Activated CD8-positive, alpha-beta T cell treated with anti-CD3 and anti-CD28 coated beads, Interleukin-2, amount 10 ng/mL, durations not matched to agents 7 days and 5 days (primary cell): ENCODE results near the gene EME2. TPM values are rescaled to one million over a fixed set of nuclear protein-coding genes. Genes with fewer than 3 reads are reported as not detected.
"Not testable (repeated sequence)": the region's sequence is repeated elsewhere in the genome, so short reads cannot be mapped to it uniquely, and the experiment has no call there.

Experiments
- ATAC-seq: fragments of 150-1000 bp; cut with Tn5 transposase; one replicate; pipeline ENCODE4 v1.10.0; 2021; ENCODE audit warnings: moderate library complexity
- CTCF ChIA-PET: fragments of 350-600 bp; sonication (Branson Sonifier 250); formaldehyde crosslinking; loops from one replicate; lab custom pipeline; 2021; ENCODE audit warnings: antibody characterized with exemption; lab: Charles Lee
- POLR2A ChIA-PET: fragments of 350-600 bp; sonication (Branson Sonifier 250); formaldehyde crosslinking; loops from one replicate; lab custom pipeline; 2021; ENCODE audit warnings: antibody characterized with exemption; lab: Charles Lee
- DNase-seq: peaks from one replicate; pipeline ENCODE4 v3.0.0-alpha.2; 2020
- H3K27ac Mint-ChIP-seq: one replicate; pipeline ENCODE4 v1.8.0; 2021; ENCODE audit warnings: mild to moderate bottlenecking, mixed read lengths
- H3K27me3 Mint-ChIP-seq: one replicate; pipeline ENCODE4 v1.8.0; 2021; ENCODE audit warnings: low read depth, mixed read lengths
- H3K36me3 Mint-ChIP-seq: one replicate; pipeline ENCODE4 v1.8.0; 2021; ENCODE audit warnings: low read depth, mixed read lengths
- H3K4me1 Mint-ChIP-seq: one replicate; pipeline ENCODE4 v1.8.0; 2021; ENCODE audit warnings: low read depth, mixed read lengths
- H3K4me3 Mint-ChIP-seq: one replicate; pipeline ENCODE4 v1.8.0; 2021; ENCODE audit warnings: mild to moderate bottlenecking, mixed read lengths
- H3K9me3 Mint-ChIP-seq: one replicate; pipeline ENCODE4 v1.8.0; 2022; ENCODE audit warnings: mixed read lengths; ENCODE audit not compliant: insufficient read depth
- total RNA-seq, 2 experiments: library from RNA; stranded (reverse); gene quantifications; one replicate each; pipeline ENCODE4 v1.2.3, GENCODE V29; 2021

Gene EME2
- total RNA-seq, 2 experiments from 2014 or later, result 31.8 to 32.0 TPM

DNA sequence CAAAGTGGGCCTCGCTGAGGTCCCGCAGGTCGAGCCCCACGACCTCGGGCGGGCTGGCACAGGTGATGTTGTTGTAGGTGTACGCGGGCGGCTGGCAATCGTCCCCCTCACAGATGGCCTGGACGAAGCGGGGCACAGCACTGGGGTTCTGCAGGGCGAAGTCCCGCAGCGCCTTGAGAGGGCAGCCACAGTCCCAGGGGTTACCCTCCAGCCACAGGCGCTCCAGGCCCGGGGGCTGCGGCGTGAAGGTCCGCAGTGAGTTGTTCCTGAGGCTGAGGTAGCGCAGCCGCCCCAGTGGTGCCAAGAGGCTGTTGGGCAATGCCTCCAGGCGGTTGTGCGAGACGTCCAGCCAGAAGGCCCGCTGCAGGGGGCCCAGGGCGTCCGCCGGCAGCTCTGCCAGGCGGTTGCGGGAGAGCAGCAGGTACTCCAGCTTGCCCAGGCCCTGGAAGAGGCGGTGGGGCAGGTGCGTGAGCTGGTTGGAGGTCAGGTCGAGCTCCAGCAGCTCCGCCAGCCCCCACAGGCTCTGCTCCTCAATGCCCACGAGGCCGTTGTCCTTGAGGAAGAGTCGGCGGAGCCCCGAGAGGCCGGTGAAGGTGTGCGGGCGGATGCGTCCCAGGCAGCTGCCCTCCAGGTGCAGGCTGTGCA lies 18.1 kb downstream of the EME2 start:
- CTCF ChIA-PET, result interaction anchor here (1.3 kb wide), 1 partner anchor 8 kb away, joined by 3 read pairs; the partner anchor contains the start of genes NUBP2 and SPSB3
- Mint-ChIP-seq H3K4me1 (no peaks in the 10 kb centered on the region), H3K4me3 (no peak overlapping the region), H3K27me3 (no peaks in the 10 kb centered on the region), H3K27ac (no peak overlapping the region), H3K9me3 (no peaks in the 10 kb centered on the region), H3K36me3 (peaks cover 4% of the 10 kb centered on the region)
- DNase-seq (no peak), ATAC-seq (no peak)
- POLR2A ChIA-PET, result no interaction called here

DNA sequence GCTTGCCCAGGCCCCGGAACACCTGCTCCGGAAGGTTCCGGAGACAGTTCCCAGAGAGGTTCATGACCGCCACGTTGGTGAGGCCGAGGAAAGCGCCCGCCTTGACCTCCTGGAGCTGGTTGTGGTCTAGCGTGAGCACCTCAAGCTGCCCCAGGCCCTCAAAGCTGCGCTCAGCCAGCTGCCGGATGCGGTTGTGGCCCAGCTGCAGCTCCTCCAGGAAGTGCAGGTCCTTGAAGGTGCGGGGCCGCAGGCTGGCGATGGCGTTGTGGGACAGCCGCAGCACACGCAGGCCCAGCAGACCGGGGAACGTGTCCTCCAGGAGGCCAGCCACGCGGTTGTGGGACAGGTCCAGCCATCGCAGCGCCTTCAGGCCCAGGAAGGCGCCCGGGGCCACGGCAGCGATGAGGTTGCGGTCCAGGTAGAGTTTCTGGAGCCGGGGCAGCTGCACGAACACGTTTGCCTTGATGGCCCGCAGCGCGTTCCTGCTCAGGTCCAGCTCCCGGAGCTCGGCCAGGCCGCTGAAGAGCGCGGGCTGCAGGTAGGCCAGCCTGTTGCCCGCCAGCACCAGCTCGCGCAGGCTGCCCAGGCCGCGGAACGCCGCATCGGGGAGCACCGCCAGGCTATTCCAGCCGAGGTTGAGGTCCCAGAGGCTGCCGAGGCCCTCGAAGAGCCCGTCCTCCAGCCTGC lies 18.8 kb downstream of the EME2 start:
- no peak overlapping the region for H3K27ac Mint-ChIP-seq
- no peaks in the 10 kb centered on the region for H3K27me3 Mint-ChIP-seq
- no peaks in the 10 kb centered on the region for H3K9me3 Mint-ChIP-seq
- no peaks in the 10 kb centered on the region for H3K4me1 Mint-ChIP-seq
- H3K36me3 Mint-ChIP-seq, result peaks cover 4% of the 10 kb centered on the region
- ATAC-seq (no peak), DNase-seq (no peak)
- no peak overlapping the region for H3K4me3 Mint-ChIP-seq
- CTCF ChIA-PET, result interaction anchor here (1.3 kb wide), 1 partner anchor 9 kb away, joined by 3 read pairs; the partner anchor contains the start of genes NUBP2 and SPSB3
- POLR2A ChIA-PET, result no interaction called here

DNA sequence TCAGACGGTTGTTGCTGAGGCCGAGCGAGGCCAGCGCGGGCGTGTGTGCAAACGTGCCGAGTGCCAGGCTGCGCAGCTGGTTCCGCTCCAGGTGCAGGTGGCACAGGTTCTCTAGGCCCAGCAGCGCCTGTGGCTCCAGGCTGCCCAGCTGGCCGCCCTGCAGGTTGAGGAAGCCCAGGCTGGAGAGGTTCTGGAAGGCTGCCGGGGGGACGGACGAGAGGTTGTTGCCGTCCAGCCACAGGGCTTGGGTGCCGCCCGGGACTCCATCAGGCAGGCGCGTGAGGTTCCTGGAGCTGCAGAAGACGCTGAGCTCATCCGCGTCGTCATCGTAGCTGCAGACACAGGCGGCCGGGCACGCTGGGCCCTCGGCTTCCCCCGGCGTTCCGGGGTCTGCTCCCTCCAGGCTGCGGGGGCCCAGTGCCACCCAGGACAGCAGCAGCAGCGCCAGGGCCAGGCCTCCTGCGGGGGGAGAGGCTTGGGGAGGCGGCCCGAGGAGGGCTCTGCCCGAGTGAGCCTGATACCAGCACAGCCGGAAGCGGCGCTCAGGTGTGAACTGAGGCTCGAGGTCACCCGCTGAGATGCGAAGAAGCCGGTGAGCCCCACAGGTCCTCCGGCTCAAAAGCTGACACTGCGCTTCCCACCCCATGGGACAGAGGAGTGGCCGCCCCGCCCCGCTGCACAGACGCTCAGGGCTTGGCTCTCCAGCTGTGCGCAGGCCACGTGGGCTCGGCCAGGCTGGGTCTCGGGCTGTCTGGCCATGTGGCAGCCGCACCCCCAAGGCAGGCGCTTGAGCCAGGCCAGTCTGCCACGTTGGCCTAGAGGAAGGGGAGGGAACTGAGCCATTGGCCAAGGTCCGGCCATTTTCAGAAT lies 19.6 kb downstream of the EME2 start:
- ATAC-seq (no peak), DNase-seq (no peak)
- Mint-ChIP-seq H3K36me3 (peaks cover 5% of the 10 kb centered on the region), H3K27ac (no peak overlapping the region), H3K4me3 (no peak overlapping the region), H3K4me1 (no peaks in the 10 kb centered on the region), H3K27me3 (no peaks in the 10 kb centered on the region), H3K9me3 (peaks cover 4% of the 10 kb centered on the region)
- CTCF ChIA-PET, result interaction anchor here (1.3 kb wide), 1 partner anchor 10 kb away, joined by 3 read pairs; the partner anchor contains the start of genes NUBP2 and SPSB3
- POLR2A ChIA-PET, result no interaction called here

DNA sequence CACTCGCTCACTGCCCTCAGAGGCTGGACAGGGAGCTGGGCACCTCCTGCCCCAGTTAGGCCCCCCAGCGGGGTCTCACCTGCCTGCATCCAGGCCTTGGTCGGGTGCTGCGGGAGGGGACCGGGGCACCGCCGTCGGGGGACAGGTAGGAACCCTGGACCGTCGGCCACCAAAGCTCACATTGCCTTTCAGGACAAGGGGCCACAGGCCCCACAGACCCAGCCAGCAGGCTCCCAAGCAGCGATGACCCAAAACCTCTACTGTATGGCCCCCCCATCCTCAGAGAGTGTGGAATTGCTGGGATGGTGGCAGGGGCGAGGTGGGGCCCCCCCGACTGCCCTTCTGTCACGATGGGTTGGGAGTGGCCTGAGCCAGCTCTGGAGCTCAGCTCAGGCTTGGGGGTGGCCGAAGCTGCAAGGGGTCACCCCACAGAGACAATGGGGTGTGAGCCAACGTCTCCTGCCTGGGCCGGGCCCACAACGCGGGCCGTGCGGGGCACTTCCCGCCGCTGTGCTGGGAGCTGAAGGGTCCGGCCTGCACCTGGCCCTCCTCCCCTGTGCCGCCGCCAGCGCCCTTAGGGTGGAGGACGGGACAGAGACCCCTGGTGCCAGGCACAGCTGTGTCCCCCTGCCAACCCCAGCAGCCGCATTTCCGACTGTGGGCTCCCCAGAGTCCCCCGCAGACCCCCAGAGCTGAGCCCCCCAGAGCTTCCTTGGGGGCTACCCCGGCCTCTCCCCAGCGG lies 20.4 kb downstream of the EME2 start:
- Mint-ChIP-seq H3K9me3 (peaks cover 6% of the 10 kb centered on the region), H3K4me1 (no peaks in the 10 kb centered on the region), H3K27me3 (no peaks in the 10 kb centered on the region), H3K36me3 (peaks cover 9% of the 10 kb centered on the region), H3K4me3 (no peak overlapping the region), H3K27ac (no peak overlapping the region)
- CTCF ChIA-PET, result no interaction called here
- POLR2A ChIA-PET, result no interaction called here
- DNase-seq (no peak), ATAC-seq (no peak)

DNA sequence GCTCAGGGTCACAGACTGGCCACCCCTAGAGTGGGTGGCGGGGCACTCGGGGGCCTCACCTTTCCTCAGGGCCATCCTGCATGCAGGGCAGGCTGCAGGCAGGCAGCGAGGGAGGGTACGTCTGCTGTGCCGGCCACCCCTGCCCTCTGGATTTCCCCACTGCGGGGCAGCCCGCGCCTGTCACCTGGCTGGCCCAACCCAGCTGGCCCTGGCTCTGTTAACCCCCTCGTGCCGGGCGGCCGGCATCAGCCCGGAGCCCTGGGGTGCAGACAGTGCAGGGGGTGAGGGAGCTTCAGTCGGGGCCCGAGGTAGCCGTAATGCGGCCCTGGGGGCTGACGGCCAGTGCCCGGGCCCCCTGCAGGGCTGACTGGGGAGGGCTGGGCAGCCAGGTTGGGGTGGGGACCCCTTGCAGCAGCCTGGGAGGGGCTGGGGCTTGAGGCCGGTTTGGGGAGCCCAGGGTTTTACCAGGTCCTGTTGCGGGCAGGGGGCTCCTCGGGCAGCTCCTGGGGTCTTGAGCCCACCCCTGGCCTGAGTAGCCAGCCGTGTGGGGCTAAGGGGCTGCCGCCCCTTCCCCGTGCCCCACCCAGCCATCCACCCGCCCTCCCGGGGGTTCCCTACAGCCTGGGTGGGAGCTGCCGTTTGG lies 21.1 kb downstream of the EME2 start, which contains the start of gene IGFALS:
IGFALS (minus strand) TSS at position 128 of the 643 bp plus-strand sequence; CDS start at position 75, 53 bp downstream.
- no peaks in the 10 kb centered on the region for H3K4me1 Mint-ChIP-seq
- POLR2A ChIA-PET, result no interaction called here
- CTCF ChIA-PET, result no interaction called here

DNA sequence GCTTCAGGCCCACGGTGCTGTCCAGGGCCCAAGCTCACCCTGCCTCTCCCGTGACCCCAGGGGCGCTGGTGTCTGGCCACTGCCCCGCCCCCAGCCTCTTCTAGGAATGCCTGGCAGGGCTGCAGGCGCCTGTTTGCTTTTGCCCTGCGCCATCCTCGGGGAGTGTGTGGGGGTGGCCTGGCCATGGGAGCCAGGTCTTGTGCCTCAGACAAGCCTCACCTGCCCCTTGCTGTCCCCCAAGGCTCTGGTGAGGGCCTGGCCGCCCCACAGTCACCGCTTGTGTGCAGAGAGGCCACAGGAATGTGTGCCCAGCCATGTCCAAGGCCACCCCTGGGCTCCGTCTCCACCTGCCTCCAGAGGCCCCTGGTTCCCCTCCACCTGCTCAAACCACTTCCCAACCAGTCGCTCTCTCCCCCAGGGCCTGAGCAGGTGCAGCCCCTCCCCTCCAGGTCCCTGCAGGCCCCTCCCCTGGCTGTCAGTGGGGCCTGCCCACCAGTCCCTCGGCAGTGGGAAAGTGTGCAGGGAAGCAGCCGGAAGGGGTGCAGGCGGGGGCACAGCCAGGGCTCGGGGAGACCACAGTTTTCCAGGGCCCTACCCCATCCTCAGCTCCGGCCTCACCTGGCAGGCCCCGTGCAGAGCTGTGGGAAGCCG lies 21.7 kb downstream of the EME2 start:
- H3K9me3 Mint-ChIP-seq, result peaks cover 10% of the 10 kb centered on the region
- H3K36me3 Mint-ChIP-seq, result peaks cover 10% of the 10 kb centered on the region
- H3K4me3 Mint-ChIP-seq, result no peak overlapping the region
- ChIA-PET CTCF (no interaction called here), POLR2A (no interaction called here)
- DNase-seq, result no peak
- no peaks in the 10 kb centered on the region for H3K27me3 Mint-ChIP-seq
- ATAC-seq, result no peak
- no peak overlapping the region for H3K27ac Mint-ChIP-seq
- no peaks in the 10 kb centered on the region for H3K4me1 Mint-ChIP-seq

More for the DNA sequence above, 21.1 kb downstream of the EME2 start, which contains the start of gene IGFALS:
- no peak for DNase-seq
- no peak within 1 kb of the TSS for H3K27ac Mint-ChIP-seq
- ATAC-seq, result no peak
- H3K36me3 Mint-ChIP-seq, result peaks cover 9% of the 10 kb centered on the region
- H3K4me3 Mint-ChIP-seq, result no peak within 1 kb of the TSS
- peaks cover 6% of the 10 kb centered on the region for H3K9me3 Mint-ChIP-seq
- H3K27me3 Mint-ChIP-seq, result no peaks in the 10 kb centered on the region

DNA sequence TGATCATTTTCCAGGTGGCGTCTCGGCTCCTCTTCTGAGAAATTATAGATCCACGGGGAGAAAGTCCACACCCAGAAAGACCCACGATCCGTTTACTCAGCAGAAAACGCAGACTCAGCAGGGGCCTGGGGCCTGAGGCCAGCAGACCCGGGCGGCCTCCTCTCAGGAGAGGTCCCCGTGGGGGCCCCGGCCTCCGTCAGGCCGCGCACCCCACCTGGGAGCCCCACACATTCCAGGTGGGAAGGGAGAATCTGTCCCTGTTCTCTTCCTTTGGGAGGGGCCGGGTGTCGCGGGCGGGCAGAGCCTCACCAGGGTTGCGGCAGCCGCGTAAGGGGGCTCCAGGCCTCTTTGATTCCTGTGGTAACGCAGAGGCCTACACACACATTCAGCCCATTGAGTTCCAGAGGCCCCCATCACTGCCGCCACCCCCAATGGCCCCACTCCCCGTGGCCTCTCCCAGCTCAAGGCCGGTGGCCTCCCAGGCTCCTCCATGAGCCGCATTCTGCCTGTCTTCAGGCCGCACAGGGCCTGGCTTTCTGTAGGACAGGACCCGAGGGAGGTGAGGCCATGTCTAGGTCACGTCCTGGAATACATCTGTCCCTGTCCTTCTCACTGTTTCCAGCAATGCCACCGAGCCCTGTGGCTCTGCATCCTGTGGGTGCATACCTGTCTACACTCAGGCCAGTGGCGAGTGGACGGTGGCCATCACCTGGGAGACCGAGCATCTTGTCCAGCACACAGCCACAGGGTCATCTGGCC lies 22.5 kb downstream of the EME2 start:
- Mint-ChIP-seq H3K4me3 (no peak overlapping the region), H3K9me3 (peaks cover 17% of the 10 kb centered on the region), H3K4me1 (no peaks in the 10 kb centered on the region), H3K27ac (no peak overlapping the region), H3K27me3 (no peaks in the 10 kb centered on the region), H3K36me3 (peaks cover 17% of the 10 kb centered on the region)
- ATAC-seq (no peak), DNase-seq (no peak)
- POLR2A ChIA-PET, result no interaction called here
- CTCF ChIA-PET, result no interaction called here

DNA sequence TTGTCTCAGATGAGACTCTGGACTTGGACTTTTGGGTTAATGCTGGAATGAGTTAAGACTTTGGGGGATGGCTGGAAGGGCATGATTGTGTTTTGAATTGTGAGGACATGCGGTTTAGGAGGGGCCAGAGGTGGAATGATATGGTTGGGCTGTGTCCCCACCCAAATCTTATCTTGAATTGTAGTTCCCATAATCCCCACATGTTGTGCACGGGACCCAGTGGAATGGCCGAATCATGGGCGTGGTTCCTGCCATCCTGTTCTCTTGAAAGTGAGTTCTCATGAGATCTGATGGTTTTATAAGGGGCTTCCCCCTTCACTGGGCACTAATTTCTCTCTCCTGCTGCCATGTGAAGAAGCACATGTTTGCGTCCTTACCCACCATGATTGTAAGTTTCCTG lies 26.7 kb downstream of the EME2 start:
- H3K27ac Mint-ChIP-seq, DNase-seq, POLR2A ChIA-PET, CTCF ChIA-PET, H3K27me3 Mint-ChIP-seq, H3K4me1 Mint-ChIP-seq, H3K4me3 Mint-ChIP-seq, ATAC-seq: not testable (repeated sequence)
- Mint-ChIP-seq H3K36me3 (peaks cover 17% of the 10 kb centered on the region), H3K9me3 (peaks cover 17% of the 10 kb centered on the region)

DNA sequence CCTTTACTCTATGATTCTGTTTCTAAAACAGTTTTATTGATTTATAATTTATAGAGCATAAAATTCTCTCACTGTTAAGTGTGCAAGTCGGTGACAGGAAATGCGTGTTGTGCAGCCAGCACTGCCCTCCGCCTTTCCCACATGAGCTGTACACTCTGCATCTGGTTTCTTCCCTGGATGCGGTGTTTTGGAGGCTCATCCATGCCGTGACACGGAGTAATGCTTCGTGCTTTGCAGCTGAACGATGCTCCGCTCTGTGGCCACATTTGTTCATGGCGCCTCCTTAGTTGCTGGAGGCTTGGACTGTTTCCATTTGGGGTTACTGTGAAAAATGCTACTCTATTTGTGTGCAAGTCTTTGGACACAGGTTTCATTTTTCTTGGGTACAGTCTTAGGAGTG lies 28.1 kb downstream of the EME2 start:
- peaks cover 20% of the 10 kb centered on the region for H3K36me3 Mint-ChIP-seq
- ATAC-seq (no peak), DNase-seq (no peak)
- H3K27ac Mint-ChIP-seq, result no peak overlapping the region
- H3K4me1 Mint-ChIP-seq, result no peaks in the 10 kb centered on the region
- H3K9me3 Mint-ChIP-seq, result peaks cover 17% of the 10 kb centered on the region
- ChIA-PET POLR2A (no interaction called here), CTCF (no interaction called here)
- no peaks in the 10 kb centered on the region for H3K27me3 Mint-ChIP-seq
- H3K4me3 Mint-ChIP-seq, result no peak overlapping the region

DNA sequence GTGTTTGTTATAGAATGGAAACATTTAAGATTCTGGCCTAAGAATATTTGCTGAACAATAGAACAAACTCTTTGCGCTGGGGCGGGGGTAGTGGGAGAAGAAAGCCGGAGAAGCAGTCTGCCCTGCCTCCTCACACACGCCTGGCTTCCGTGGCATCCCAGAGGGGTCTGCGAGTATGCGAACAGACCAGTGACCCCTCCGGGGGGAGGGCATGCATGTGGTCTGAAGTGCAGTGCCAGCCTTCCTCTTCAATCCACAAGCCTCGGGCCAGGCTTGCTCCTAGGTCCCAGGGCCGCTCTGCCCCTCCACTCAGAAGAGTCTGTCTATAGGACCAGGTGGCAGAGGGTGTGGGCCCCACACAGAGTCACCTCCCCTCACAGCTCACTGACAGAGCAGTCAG lies 35.0 kb downstream of the EME2 start:
- H3K27me3 Mint-ChIP-seq, result no peaks in the 10 kb centered on the region
- peaks cover 22% of the 10 kb centered on the region for H3K36me3 Mint-ChIP-seq

More for the DNA sequence above, 35.0 kb downstream of the EME2 start:
- H3K4me1 Mint-ChIP-seq, result no peaks in the 10 kb centered on the region
- ChIA-PET POLR2A (interaction anchor here (0.6 kb wide), 1 partner anchor 36 kb away, joined by 3 read pairs; no protein-coding TSS in a partner anchor), CTCF (no interaction called here)
- ATAC-seq (no peak), DNase-seq (no peak)
- H3K27ac Mint-ChIP-seq, result no peak overlapping the region
- H3K4me3 Mint-ChIP-seq, result no peak overlapping the region
- no peaks in the 10 kb centered on the region for H3K9me3 Mint-ChIP-seq
